K562 (cell line): ENCODE measurements around the gene GAMT. TPM values are rescaled to one million over a fixed set of nuclear protein-coding genes. Genes with fewer than 3 reads are reported as not detected.

Experiments
- CBX8 ChIP-seq: fragments of 200-600 bp; sonication (generic); IDR thresholded peaks from 2 replicates; pipeline ENCODE4 v1.6.1; 2012; ENCODE audit warnings: borderline replicate concordance, mixed run types, low read depth, mild to moderate bottlenecking, moderate library complexity, mixed read lengths, low read length, control low read depth, inconsistent platforms; ENCODE audit not compliant: poor library complexity, severe bottlenecking; ENCODE audit errors: extremely low read depth
- DNMT1 ChIP-seq: fragments of 450-650 bp; IDR thresholded peaks from 2 replicates; pipeline ENCODE4 v1.6.1; 2016; ENCODE audit warnings: antibody characterized with exemption, mild to moderate bottlenecking
- FOS ChIP-seq: IDR thresholded peaks from 3 replicates; pipeline ENCODE4 v1.6.1; 2011; ENCODE audit not compliant: insufficient read length; ENCODE audit errors: extremely low read depth
- PURB ChIP-seq: sonication (generic); formaldehyde crosslinking; IDR thresholded peaks from 2 replicates; pipeline ENCODE4 v1.9.0; 2021; ENCODE audit warnings: low read depth, mild to moderate bottlenecking, missing genetic modification reagents
- SMARCE1 ChIP-seq: fragments of 450-650 bp; IDR thresholded peaks from 2 replicates; pipeline ENCODE4 v1.7.1; 2016; ENCODE audit warnings: mild to moderate bottlenecking
- ZNF311 ChIP-seq: fragments of 250-450 bp; sonication (Bioruptor Pico); IDR thresholded peaks from 2 replicates; pipeline ENCODE4 v1.4.0; 2020; ENCODE audit warnings: mild to moderate bottlenecking, moderate library complexity
- polyA plus RNA-seq, 8 experiments: library from polyadenylated mRNA; depleted of rRNA in 4 of 8; stranded (reverse) in 5 of 8; unstranded in 3 of 8; fragments of >200 nt; fragmentation: Nextera tagmentation in 2 of 8; fragmentation: Illumina TruSeq in 1 of 8; extraction: Ambion mirVana in 2 of 8; extraction: Trizol in 1 of 8; gene quantifications; 2 replicates each; pipeline versions ENCODE4 v1.2.1 to v1.2.3, GENCODE V29; 2011 to 2014; ENCODE audit warnings: inconsistent platforms in 1 of 8, missing spikeins in 1 of 8
- total RNA-seq, 7 experiments: library from RNA; depleted of rRNA in 6 of 7; stranded (reverse); fragments of >200 nt in 6 of 7; fragmentation: Illumina TruSeq in 2 of 7; extraction: Trizol in 2 of 7; gene quantifications; 2 replicates each; pipeline versions ENCODE4 v1.2.1 to v1.2.3, GENCODE V29; 2011 to 2021; ENCODE audit warnings: low replicate concordance in 1 of 7
- TF ChIP-seq, protein P1 (sequence below): sonication (generic); formaldehyde crosslinking; IDR thresholded peaks from 2 replicates; pipeline ENCODE4 v1.8.1; 2023; ENCODE audit warnings: mild to moderate bottlenecking, missing genetic modification reagents
- TF ChIP-seq, protein P2 (sequence below): fragments of 250-450 bp; sonication (Bioruptor Pico); IDR thresholded peaks from 2 replicates; pipeline ENCODE4 v1.5.1; 2021; ENCODE audit warnings: mild to moderate bottlenecking
- TF ChIP-seq, protein P3 (sequence below): fragments of 150-350 bp; conservative IDR thresholded peaks from 2 replicates; pipeline ENCODE4 v1.6.1; 2014; ENCODE audit warnings: low read length
- TF ChIP-seq, protein P4 (sequence below): fragments of 250-450 bp; sonication (Bioruptor Pico); IDR thresholded peaks from 2 replicates; pipeline ENCODE4 v1.5.0; 2020; ENCODE audit warnings: mild to moderate bottlenecking, borderline replicate concordance
- TF ChIP-seq, protein P5 (sequence below): fragments of 250-450 bp; sonication (Bioruptor Pico); IDR thresholded peaks from 2 replicates; pipeline ENCODE4 v1.4.0; 2020
- TF ChIP-seq, protein P6 (sequence below): sonication (generic); formaldehyde crosslinking; IDR thresholded peaks from 2 replicates; pipeline ENCODE4 v1.8.0; 2023; ENCODE audit warnings: mild to moderate bottlenecking, missing genetic modification reagents

The GAMT gene
- total and polyA plus RNA-seq, 9 of the 15 experiments (the other 6 are each of a cell fraction or from before 2014, with no cell fraction given): 1.3 to 35.3 (median 27.2) TPM

DNA sequence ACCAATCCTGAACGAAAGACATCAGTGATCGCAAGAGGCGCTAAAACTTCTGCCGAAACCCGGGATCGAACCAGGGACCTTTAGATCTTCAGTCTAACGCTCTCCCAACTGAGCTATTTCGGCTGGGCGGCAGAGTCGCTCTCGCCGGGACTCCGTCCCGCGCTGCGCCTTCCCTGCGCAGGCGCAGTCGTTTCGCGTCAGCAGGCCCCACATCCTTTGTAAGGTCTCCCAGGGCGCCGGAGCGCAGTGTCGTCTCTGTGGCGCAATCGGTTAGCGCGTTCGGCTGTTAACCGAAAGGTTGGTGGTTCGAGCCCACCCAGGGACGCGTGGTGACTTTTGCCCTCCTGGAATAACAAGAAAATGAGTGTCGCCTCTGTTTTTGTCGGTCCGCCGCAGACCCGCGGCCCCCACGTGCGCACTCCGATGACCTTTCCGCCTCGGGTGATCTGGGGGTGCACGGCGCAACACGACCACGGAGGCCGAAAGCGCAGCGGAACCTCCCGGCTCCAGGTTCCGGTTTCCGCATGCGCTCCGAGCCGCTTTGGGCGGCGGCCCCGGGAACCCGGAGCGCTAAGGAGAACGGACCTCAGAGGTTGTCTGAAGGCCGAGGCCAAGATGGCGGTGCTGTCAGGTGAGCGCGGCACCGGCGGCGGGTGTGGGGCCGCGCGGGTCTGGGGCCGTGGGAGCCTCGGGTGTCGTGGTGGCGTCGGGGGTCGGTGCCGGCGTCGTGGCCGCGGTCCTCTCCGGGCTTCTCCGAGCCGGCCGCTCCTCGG is 17.8 kb downstream of the GAMT start, which contains the start of gene NDUFS7 (continued):
- TF ChIP-seq, protein P1, sequence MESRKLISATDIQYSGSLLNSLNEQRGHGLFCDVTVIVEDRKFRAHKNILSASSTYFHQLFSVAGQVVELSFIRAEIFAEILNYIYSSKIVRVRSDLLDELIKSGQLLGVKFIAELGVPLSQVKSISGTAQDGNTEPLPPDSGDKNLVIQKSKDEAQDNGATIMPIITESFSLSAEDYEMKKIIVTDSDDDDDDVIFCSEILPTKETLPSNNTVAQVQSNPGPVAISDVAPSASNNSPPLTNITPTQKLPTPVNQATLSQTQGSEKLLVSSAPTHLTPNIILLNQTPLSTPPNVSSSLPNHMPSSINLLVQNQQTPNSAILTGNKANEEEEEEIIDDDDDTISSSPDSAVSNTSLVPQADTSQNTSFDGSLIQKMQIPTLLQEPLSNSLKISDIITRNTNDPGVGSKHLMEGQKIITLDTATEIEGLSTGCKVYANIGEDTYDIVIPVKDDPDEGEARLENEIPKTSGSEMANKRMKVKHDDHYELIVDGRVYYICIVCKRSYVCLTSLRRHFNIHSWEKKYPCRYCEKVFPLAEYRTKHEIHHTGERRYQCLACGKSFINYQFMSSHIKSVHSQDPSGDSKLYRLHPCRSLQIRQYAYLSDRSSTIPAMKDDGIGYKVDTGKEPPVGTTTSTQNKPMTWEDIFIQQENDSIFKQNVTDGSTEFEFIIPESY (CRISPR knock-in tag): peak; percentile 96
- TF ChIP-seq PURB (no peak), CBX8 (no peak), DNMT1 (no peak), FOS (peak; percentile 1), SMARCE1 (no peak), ZNF311 (no peak; the same call in 1 of the 2 replicates)
- TF ChIP-seq, protein P2, sequence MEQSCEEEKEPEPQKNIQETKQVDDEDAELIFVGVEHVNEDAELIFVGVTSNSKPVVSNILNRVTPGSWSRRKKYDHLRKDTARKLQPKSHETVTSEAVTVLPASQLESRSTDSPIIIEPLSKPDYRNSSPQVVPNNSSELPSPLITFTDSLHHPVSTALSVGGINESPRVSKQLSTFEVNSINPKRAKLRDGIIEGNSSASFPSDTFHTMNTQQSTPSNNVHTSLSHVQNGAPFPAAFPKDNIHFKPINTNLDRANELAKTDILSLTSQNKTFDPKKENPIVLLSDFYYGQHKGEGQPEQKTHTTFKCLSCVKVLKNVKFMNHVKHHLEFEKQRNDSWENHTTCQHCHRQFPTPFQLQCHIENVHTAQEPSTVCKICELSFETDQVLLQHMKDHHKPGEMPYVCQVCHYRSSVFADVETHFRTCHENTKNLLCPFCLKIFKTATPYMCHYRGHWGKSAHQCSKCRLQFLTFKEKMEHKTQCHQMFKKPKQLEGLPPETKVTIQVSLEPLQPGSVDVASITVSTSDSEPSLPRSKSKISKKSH (CRISPR knock-in tag): 0 out of 2 replicates have a peak, but pooled peaks have one; percentile 6
- TF ChIP-seq, protein P3, sequence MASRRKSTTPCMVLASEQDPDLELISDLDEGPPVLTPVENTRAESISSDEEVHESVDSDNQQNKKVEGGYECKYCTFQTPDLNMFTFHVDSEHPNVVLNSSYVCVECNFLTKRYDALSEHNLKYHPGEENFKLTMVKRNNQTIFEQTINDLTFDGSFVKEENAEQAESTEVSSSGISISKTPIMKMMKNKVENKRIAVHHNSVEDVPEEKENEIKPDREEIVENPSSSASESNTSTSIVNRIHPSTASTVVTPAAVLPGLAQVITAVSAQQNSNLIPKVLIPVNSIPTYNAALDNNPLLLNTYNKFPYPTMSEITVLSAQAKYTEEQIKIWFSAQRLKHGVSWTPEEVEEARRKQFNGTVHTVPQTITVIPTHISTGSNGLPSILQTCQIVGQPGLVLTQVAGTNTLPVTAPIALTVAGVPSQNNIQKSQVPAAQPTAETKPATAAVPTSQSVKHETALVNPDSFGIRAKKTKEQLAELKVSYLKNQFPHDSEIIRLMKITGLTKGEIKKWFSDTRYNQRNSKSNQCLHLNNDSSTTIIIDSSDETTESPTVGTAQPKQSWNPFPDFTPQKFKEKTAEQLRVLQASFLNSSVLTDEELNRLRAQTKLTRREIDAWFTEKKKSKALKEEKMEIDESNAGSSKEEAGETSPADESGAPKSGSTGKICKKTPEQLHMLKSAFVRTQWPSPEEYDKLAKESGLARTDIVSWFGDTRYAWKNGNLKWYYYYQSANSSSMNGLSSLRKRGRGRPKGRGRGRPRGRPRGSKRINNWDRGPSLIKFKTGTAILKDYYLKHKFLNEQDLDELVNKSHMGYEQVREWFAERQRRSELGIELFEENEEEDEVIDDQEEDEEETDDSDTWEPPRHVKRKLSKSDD: peak; percentile 81; the same call in 1 of the 2 replicates
- TF ChIP-seq, protein P4, sequence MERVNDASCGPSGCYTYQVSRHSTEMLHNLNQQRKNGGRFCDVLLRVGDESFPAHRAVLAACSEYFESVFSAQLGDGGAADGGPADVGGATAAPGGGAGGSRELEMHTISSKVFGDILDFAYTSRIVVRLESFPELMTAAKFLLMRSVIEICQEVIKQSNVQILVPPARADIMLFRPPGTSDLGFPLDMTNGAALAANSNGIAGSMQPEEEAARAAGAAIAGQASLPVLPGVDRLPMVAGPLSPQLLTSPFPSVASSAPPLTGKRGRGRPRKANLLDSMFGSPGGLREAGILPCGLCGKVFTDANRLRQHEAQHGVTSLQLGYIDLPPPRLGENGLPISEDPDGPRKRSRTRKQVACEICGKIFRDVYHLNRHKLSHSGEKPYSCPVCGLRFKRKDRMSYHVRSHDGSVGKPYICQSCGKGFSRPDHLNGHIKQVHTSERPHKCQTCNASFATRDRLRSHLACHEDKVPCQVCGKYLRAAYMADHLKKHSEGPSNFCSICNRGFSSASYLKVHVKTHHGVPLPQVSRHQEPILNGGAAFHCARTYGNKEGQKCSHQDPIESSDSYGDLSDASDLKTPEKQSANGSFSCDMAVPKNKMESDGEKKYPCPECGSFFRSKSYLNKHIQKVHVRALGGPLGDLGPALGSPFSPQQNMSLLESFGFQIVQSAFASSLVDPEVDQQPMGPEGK (CRISPR knock-in tag): no peak
- TF ChIP-seq, protein P5, sequence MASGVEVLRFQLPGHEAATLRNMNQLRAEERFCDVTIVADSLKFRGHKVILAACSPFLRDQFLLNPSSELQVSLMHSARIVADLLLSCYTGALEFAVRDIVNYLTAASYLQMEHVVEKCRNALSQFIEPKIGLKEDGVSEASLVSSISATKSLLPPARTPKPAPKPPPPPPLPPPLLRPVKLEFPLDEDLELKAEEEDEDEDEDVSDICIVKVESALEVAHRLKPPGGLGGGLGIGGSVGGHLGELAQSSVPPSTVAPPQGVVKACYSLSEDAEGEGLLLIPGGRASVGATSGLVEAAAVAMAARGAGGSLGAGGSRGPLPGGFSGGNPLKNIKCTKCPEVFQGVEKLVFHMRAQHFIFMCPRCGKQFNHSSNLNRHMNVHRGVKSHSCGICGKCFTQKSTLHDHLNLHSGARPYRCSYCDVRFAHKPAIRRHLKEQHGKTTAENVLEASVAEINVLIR (CRISPR knock-in tag): peak; percentile 52
- TF ChIP-seq, protein P6, sequence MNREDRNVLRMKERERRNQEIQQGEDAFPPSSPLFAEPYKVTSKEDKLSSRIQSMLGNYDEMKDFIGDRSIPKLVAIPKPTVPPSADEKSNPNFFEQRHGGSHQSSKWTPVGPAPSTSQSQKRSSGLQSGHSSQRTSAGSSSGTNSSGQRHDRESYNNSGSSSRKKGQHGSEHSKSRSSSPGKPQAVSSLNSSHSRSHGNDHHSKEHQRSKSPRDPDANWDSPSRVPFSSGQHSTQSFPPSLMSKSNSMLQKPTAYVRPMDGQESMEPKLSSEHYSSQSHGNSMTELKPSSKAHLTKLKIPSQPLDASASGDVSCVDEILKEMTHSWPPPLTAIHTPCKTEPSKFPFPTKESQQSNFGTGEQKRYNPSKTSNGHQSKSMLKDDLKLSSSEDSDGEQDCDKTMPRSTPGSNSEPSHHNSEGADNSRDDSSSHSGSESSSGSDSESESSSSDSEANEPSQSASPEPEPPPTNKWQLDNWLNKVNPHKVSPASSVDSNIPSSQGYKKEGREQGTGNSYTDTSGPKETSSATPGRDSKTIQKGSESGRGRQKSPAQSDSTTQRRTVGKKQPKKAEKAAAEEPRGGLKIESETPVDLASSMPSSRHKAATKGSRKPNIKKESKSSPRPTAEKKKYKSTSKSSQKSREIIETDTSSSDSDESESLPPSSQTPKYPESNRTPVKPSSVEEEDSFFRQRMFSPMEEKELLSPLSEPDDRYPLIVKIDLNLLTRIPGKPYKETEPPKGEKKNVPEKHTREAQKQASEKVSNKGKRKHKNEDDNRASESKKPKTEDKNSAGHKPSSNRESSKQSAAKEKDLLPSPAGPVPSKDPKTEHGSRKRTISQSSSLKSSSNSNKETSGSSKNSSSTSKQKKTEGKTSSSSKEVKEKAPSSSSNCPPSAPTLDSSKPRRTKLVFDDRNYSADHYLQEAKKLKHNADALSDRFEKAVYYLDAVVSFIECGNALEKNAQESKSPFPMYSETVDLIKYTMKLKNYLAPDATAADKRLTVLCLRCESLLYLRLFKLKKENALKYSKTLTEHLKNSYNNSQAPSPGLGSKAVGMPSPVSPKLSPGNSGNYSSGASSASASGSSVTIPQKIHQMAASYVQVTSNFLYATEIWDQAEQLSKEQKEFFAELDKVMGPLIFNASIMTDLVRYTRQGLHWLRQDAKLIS (CRISPR knock-in tag): peak; percentile 99
